Endothelial cell of umbilical vein (primary cell): Measurements from ENCODE around the gene SEPTIN5. TPM values are rescaled to one million over a fixed set of nuclear protein-coding genes. Genes with fewer than 3 reads are reported as not detected.

Experiments used
- BruUV-seq: library from RNA; stranded (reverse); fragments of 400-500 nt; replicated peaks from 2 replicates; lab custom pipeline; 2021; lab: Mats Ljungman, UMichigan
- CTCF ChIA-PET: fragments of 300-600, 350-600 bp; sonication (Branson Sonifier 250); formaldehyde crosslinking; loops from one replicate; lab custom pipeline; 2021; ENCODE audit warnings: antibody characterized with exemption, inconsistent platforms; lab: Charles Lee
- POLR2A ChIA-PET: fragments of 300-600, 350-600 bp; sonication (Branson Sonifier 250); formaldehyde crosslinking; loops from one replicate; lab custom pipeline; 2021; ENCODE audit warnings: antibody characterized with exemption, inconsistent platforms; lab: Charles Lee
- DNase-seq: peaks from one replicate; pipeline ENCODE4 v3.0.0-alpha.2; 2011; ENCODE audit warnings: low read depth, low spot score
- FAIRE-seq: peaks from 2 replicates; lab custom pipeline; 2011; peaks lifted over from hg19 to GRCh38; lab: Jason Lieb, UNC
- H2AFZ ChIP-seq: 2 replicates; pipeline ENCODE4 v1.6.0; 2012; ENCODE audit warnings: low read depth, low read length, control low read depth, inconsistent platforms
- H3K27ac ChIP-seq: 2 replicates; pipeline ENCODE4 v1.5.1; 2011; ENCODE audit warnings: low read depth, mild to moderate bottlenecking, control low read depth, low read length, moderate library complexity; ENCODE audit not compliant: insufficient read depth
- H3K27me3 ChIP-seq, 2 experiments: 2 replicates each; pipeline versions ENCODE4 v1.6.0 to v1.6.1; 2011; ENCODE audit warnings: low read length in 2 of 2, mixed read lengths in 1 of 2; ENCODE audit not compliant: control insufficient read depth in 2 of 2, insufficient read depth in 2 of 2
- H3K36me3 ChIP-seq, 2 experiments: 2 replicates in 1 of 2; 3 replicates in 1 of 2; pipeline ENCODE4 v1.5.1; 2011; ENCODE audit warnings: low read length in 2 of 2, mild to moderate bottlenecking in 1 of 2, moderate library complexity in 1 of 2; ENCODE audit not compliant: control insufficient read depth in 2 of 2, insufficient read depth in 2 of 2; ENCODE audit errors: extremely low read depth in 1 of 2
- H3K4me1 ChIP-seq: 3 replicates; pipeline ENCODE4 v1.5.1; 2011; ENCODE audit warnings: mild to moderate bottlenecking, low read length; ENCODE audit not compliant: control insufficient read depth, insufficient read depth; ENCODE audit errors: extremely low read depth
- H3K4me2 ChIP-seq: 2 replicates; pipeline ENCODE4 v1.6.1; 2011; ENCODE audit warnings: low read length, control low read depth, mixed read lengths; ENCODE audit not compliant: insufficient read depth
- H3K4me3 ChIP-seq, 3 experiments: fragments of 200-600 bp in 1 of 3; sonication (generic), shearing (Covaris generic) in 1 of 3; replicated peaks in 1 of 3; 2 replicates each; pipeline ENCODE4 v1.5.1; 2011 to 2016; ENCODE audit warnings: control low read depth in 3 of 3, low read length in 3 of 3, mild to moderate bottlenecking in 2 of 3, inconsistent platforms in 1 of 3, low read depth in 1 of 3, moderate library complexity in 1 of 3; ENCODE audit not compliant: insufficient read depth in 1 of 3
- H3K79me2 ChIP-seq: 2 replicates; pipeline ENCODE4 v1.6.0; 2012; ENCODE audit warnings: low read length, inconsistent platforms; ENCODE audit not compliant: control insufficient read depth, insufficient read depth
- H3K9ac ChIP-seq: replicated peaks from 2 replicates; pipeline ENCODE3; 2011; ENCODE audit warnings: low read length, control low read depth; ENCODE audit not compliant: insufficient read depth; ENCODE audit errors: extremely low read depth
- H3K9me1 ChIP-seq: replicated peaks from 3 replicates; pipeline ENCODE4 v1.6.0; 2011; ENCODE audit warnings: mild to moderate bottlenecking, low read length; ENCODE audit not compliant: control insufficient read depth, insufficient read depth; ENCODE audit errors: extremely low read depth
- H3K9me3 ChIP-seq: replicated peaks from 2 replicates; pipeline ENCODE4 v1.5.1; 2012; ENCODE audit warnings: low read length, inconsistent platforms; ENCODE audit not compliant: control insufficient read depth, insufficient read depth
- H4K20me1 ChIP-seq: replicated peaks from 2 replicates; pipeline ENCODE3; 2011; ENCODE audit warnings: mild to moderate bottlenecking, low read length; ENCODE audit not compliant: control insufficient read depth, insufficient read depth; ENCODE audit errors: extremely low read depth
- EZH2 ChIP-seq: IDR thresholded peaks from 2 replicates; pipeline ENCODE4 v1.6.1; 2012; ENCODE audit warnings: borderline replicate concordance, low read depth, mild to moderate bottlenecking, moderate library complexity, low read length, inconsistent platforms; ENCODE audit not compliant: severe bottlenecking
- FOS ChIP-seq: IDR thresholded peaks from 2 replicates; pipeline ENCODE4 v1.6.1; 2011; ENCODE audit warnings: mild to moderate bottlenecking, low read length, moderate library complexity, borderline replicate concordance; ENCODE audit not compliant: insufficient read depth
- GATA2 ChIP-seq: IDR thresholded peaks from 2 replicates; pipeline ENCODE4 v1.7.0; 2011; ENCODE audit warnings: low read depth, mild to moderate bottlenecking, moderate library complexity, mixed read lengths, low read length; ENCODE audit not compliant: insufficient read length, insufficient read depth
- JUN ChIP-seq: IDR thresholded peaks from 2 replicates; pipeline ENCODE4 v1.6.1; 2011; ENCODE audit warnings: borderline replicate concordance, low read depth; ENCODE audit not compliant: insufficient read length, insufficient read depth
- MAX ChIP-seq: IDR thresholded peaks from 2 replicates; pipeline ENCODE4 v1.6.1; 2011; ENCODE audit not compliant: insufficient read depth, insufficient read length
- MYC ChIP-seq: IDR thresholded peaks from one replicate; pipeline ENCODE4 v1.6.1; 2011; ENCODE audit warnings: mild to moderate bottlenecking, low read depth, low read length
- POLR2A ChIP-seq: IDR thresholded peaks from 2 replicates; pipeline ENCODE4 v1.6.1; 2012; ENCODE audit warnings: low read depth, mild to moderate bottlenecking, control low read depth, low read length
- dilution Hi-C: fragments of 300-500 bp; cut with MboI; formaldehyde crosslinking; loops from one replicate; pipeline ENCODE4 v1.15.0; 2019; ENCODE audit warnings: low sequenced_read_pairs; ENCODE audit not compliant: extremely low pct_ligation_motif_present
- intact Hi-C: fragments of 100-400 bp; cut with micrococcal nuclease; formaldehyde crosslinking; loops from one replicate; pipeline ENCODE4 v1.10.0; 2022
- polyA plus RNA-seq, 4 experiments: library from polyadenylated mRNA; depleted of rRNA in 3 of 4; stranded (reverse) in 3 of 4; unstranded in 1 of 4; fragments of >200 nt; gene quantifications; 2 replicates each; pipeline versions ENCODE4 v1.2.1 to v1.2.3, GENCODE V29; 2011 to 2012; ENCODE audit warnings: missing spikeins in 1 of 4
- total RNA-seq: library from RNA; stranded (reverse); gene quantifications from 2 replicates; pipeline ENCODE4 v1.2.3, GENCODE V29; 2021
- TF ChIP-seq, protein P1 (sequence below), 2 donors: IDR thresholded peaks; 1 replicate in 1 of 2; 2 replicates in 1 of 2; pipeline ENCODE4 v1.5.1; 2011; ENCODE audit warnings: low read length in 2 of 2, mild to moderate bottlenecking in 2 of 2, moderate library complexity in 2 of 2, control low read depth in 1 of 2, inconsistent platforms in 1 of 2, low read depth in 1 of 2; ENCODE audit not compliant: insufficient read depth in 1 of 2; ENCODE audit errors: extremely low read depth in 1 of 2

Gene SEPTIN5
- total and polyA plus RNA-seq, 2 donors (not counting 3 experiments of a cell fraction or from before 2014, with no cell fraction given): 31.1 to 35.8 TPM

DNA sequence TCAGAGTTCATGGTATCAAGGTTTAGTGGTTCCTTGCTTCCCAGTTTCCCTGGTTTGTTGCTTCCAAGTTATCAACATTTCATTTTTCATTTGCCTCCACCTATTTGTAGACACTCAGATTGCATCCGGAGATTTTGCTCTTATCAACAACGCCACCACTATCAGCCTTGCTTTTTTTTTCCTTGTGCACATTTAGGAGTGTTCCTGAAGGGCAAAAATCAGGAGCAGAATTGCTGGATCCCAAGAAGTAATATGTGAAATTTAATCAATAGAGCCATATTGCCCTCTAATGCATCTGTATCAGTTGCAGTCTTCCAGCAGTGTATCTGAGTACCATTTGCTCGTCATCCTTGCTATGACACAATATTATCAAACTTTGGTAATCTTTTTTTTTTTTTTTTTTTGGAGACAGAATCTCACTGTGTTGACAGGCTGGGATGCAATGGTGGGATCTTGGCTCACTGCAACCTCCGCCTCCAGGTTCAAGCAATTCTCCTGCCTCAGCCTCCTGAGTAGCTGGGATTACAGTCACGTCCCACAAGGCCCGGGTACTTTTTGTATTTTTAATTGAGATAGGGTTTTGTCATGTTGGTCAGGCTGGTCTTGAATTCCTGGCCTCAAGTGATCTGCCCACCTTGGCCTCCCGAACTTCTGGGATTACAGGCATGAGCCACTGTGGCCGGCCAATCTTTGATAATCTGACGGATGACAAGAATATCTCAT, 42.1 kb upstream of the SEPTIN5 start:
- dilution Hi-C loops (no loop called here), intact Hi-C loops (no loop called here)
- Histone ChIP-seq H3K36me3 (no peaks in the 10 kb centered on the region), H3K27me3 (peaks cover 2 to 12% of the 10 kb centered on the region in 2 experiments), H3K4me3 (no peak overlapping the region), H2AFZ (no peak overlapping the region), H4K20me1 (no peaks in the 10 kb centered on the region), H3K9me3 (no peaks in the 10 kb centered on the region), H3K79me2 (no peaks in the 10 kb centered on the region), H3K9ac (no peak overlapping the region), H3K9me1 (no peaks in the 10 kb centered on the region), H3K4me1 (no peaks in the 10 kb centered on the region), H3K27ac (no peak overlapping the region), H3K4me2 (no peak overlapping the region)
- no peak for TF ChIP-seq FOS
- no peak for TF ChIP-seq POLR2A
- no peak for TF ChIP-seq MYC
- TF ChIP-seq EZH2: no peak
- no peak for TF ChIP-seq GATA2
- TF ChIP-seq, protein P1, sequence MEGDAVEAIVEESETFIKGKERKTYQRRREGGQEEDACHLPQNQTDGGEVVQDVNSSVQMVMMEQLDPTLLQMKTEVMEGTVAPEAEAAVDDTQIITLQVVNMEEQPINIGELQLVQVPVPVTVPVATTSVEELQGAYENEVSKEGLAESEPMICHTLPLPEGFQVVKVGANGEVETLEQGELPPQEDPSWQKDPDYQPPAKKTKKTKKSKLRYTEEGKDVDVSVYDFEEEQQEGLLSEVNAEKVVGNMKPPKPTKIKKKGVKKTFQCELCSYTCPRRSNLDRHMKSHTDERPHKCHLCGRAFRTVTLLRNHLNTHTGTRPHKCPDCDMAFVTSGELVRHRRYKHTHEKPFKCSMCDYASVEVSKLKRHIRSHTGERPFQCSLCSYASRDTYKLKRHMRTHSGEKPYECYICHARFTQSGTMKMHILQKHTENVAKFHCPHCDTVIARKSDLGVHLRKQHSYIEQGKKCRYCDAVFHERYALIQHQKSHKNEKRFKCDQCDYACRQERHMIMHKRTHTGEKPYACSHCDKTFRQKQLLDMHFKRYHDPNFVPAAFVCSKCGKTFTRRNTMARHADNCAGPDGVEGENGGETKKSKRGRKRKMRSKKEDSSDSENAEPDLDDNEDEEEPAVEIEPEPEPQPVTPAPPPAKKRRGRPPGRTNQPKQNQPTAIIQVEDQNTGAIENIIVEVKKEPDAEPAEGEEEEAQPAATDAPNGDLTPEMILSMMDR (IDR thresholded peaks at IDR 0.05; ENCODE audit: extremely low read depth in 1 of 2, insufficient read depth in 1 of 2, low read depth in 1 of 2, low read length in 2 of 2): no peak
- no peak for TF ChIP-seq MAX
- no peak for TF ChIP-seq JUN
- DNase-seq (no peak), FAIRE-seq (no peak)
- BruUV-seq: no TSS peak
- ChIA-PET POLR2A (no interaction called here), CTCF (no interaction called here)
